ENCODE data around the gene ANKK1.

ANKK1 gene

DNA sequence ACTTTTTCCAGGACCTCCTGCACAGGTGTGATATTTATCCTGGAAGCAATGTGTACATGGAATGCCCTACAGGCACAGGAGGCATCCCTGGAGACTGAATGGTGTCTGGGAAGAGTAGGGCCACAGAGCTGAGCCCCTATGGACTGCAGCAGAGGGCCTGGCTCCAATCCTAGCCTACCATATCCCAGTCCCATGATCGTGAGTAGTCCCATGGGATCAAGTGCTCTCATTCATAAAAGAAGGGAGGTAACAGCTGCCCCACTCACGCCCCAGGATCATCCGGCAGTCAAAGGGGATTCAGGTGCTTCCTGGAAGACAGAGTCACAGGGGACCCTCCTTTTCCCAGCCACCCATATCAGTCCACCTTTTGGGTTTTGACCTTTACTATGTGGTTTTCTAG lies 24.0 kb downstream of the ANKK1 start:
- peak; percentile 65 to 79 for DNase-seq

DNA sequence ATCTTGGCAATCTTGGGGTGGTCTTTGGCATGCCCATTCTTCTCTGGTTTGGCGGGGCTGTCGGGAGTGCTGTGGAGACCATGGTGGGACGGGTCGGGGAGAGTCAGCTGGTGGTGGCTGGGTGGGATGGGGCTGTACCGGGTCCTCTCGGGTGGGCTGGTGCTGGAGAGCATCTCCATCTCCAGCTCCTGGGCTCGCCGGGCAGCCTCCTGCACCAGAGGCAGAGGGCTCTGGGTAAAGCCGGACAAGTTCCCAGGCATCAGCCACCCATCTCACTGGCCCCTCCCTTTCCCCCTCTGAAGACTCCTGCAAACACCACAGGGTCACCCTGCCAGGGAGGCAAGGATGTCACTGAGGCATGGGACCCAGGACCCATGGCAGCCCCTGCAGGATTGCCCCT lies 25.1 kb downstream of the ANKK1 start:
- no peak for DNase-seq

DNA sequence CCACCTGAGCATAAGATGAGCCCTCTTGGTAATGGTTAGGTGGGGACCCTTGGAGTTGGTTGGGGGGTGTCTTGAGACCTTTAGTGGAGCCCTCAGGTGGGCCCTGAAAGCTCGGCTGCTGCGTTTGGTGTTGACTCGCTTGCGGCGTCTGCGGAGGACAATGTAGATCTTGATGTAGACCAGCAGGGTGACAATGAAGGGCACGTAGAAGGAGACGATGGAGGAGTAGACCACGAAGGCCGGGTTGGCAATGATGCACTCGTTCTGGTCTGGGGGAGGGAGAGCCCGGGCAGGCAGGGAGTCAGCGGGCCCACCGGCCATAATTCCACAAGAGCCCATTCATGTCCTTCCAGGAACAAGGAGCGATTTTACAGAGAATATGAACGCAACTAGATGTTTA lies 27.8 kb downstream of the ANKK1 start:
- no peak for DNase-seq

DNA sequence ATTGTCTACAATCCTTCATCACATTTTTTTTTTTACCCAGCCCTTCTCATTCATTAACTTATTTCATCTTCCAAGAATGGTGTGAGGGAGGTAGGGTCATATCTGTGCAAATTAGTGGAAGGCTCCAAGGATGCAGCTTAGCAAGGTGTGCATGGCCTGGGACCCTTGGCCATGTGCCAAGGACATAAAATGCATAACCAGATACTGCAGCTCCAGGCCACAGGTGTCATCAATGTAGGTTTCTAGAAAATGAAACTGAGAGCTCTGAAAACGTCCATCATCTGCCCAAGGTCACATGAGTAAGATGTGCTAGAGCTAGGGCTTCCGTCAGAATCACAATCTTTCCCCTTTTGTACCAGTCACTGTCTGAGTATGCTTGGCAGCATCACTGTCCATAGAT lies 29.8 kb downstream of the ANKK1 start:
- DNase-seq: no peak

DNA sequence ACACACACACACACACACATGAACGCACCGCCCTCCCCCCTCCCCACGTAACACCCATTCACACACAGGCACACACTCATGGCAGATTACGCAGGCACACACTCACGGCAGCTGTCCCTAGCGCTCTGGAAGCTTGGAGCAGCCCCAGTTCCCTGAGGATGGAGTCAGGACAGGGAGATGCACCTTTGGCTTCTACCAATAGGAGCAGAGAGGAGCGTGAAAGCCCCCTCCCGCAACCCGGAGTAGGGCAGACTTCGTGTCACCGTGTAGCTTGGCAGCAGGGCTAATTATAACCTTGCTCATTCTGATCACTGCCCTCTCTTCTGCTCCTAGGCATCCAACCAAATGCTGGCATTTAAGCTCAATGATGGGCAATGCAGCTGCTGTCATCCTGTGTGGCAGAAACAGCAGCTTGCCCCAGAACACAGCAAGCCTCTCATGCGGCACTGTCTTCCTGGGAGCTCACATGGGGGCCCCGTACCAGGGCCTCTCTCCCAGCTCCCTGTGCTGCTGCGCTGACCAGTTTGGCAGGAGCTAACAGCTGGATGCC lies 31.9 kb downstream of the ANKK1 start:
- peak; percentile 27 to 47 for DNase-seq

DNA sequence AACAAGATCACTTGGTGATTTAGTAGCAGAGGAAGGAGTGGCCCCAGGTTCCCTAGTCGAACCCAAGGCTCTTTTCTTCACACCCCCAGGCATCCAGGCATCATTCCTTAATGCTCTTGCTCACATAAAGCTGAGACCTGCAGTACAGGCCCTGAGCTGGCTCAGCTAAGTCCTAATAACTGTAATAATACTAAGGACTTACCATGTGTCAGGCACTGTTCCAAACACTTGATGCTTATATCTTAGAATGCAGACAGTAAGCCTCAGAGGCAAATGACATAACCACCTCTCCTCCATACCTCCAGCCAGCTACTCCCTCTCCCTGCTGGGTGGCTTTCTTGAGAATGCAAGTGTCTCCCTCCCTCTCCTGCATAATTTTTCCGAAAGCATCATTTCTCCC lies 33.2 kb downstream of the ANKK1 start:
- peak in 1 of 2 experiments; percentile 16 for DNase-seq

DNA sequence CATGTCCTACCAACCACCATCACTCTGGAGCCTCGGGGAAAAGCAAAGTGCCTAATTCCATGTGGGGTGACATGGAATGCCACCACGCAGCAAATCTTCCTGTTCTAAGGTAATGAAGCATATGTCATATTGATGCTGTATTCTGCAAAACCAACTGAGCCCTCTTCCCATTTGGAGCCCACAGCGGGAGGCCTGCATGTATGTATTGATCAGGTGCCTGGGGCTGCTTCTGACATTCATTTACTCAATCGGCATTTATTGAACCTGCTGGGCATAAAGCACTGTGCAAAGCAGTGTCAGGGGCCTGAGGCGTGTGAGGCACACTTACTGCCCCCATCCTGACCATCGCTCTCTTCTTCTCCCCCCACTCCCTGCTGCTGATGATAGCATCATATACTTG lies 39.1 kb downstream of the ANKK1 start:
- no peak for DNase-seq

DNA sequence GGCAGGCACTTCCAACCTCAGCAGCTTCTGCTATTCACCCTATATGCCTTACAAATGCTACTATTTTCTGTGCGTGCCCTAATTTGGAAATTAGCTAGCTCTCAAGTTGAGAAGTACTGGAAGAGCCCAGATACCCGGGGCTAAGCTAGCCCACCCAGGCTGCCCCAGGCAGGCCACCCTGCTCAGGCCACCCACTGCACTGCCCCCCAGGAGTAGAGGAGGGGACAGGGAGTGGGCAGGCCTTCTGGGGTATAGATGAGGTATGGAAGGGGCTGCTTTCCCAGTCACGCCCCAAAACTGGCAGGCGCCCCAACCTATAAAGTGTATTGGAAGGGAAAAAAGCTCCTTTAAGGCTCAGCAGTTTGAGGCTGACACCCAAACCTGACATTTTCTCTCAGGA lies 44.2 kb downstream of the ANKK1 start:
- no peak for DNase-seq

DNA sequence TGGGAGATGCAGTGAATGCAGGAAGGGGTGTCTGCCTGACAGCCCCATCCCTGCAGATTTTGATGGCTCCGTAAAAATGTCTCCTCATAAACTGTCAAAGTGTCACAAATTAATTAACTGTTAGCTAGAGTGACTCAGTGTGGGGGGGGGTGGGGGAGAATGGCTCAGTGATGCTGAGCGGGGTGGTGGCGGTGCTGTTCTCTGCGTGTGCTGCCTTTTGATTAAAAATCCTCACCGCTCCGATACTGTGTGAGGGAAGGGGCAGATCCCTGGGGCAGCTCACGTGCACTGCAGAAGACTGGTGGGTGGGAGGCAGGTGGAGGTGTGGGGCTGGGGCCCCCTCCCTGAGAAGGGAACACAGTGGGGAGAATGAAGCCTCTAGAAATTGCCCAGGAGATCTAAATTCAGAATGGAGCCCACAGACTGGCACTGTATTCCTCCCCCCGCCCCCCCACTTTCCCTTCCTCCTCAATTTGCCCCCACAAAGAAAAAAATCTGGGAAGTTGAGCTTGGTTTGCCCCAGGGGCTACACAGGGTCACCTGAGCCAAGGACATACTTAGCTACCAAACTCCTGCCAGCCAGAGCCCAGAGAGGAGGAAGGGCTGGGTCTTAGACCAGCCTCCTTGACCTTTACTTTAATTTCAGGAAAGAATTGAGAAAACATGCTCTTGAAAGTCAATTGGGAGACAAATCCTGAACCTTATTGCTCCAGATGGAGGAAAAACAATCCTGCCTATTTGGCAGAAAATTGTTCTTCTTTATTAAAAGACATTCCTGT lies 47.8 kb downstream of the ANKK1 start:
- no peak for DNase-seq

DNA sequence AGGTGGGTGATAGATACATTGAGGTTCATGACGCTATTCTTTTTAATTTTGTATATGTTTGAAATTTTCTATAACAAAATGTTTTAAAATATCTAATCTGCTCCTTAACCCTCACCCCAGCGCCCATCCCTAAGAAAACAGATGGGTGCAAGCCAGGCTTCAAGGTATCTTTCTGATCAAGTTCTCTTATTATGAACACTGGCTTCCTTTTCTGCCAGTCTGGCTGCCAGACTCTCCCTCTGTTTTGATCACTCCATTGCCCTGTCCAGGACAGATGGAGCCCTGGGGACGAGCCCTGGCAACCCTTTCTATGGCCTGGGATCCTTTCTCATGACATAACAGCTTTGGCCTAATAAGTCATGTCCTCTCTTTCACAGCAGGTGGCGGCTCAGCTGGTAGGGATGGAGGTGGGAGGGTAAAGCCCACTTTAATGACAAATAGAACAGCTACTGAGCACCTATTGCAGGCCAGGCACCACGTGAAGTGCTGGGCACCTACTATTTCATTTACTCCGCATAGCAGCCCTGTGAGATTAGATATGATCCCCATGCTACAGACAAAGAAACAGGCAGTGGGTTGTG lies 49.2 kb downstream of the ANKK1 start:
- peak; percentile 87 to 90 for DNase-seq

DNA sequence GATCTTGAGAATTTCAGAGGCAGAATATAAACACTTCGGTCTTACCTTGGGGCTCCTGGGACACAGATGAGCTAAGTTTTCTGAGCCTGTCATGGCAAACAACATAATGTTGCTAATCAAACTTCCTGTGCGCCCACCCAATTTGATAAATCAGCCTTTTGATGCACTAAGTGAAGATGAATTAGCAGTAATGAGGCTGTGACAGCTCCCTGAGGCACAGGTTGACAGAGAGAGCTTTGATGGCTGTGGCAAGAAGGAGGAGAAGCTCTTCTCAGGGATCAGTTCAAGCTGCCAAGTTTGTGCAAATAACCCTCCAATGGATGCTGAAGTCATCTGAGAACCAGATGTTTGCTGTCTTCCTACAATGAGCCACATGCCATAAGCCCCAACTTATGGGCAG lies 53.2 kb downstream of the ANKK1 start:
- DNase-seq: peak in 1 of 2 experiments; percentile 15

DNA sequence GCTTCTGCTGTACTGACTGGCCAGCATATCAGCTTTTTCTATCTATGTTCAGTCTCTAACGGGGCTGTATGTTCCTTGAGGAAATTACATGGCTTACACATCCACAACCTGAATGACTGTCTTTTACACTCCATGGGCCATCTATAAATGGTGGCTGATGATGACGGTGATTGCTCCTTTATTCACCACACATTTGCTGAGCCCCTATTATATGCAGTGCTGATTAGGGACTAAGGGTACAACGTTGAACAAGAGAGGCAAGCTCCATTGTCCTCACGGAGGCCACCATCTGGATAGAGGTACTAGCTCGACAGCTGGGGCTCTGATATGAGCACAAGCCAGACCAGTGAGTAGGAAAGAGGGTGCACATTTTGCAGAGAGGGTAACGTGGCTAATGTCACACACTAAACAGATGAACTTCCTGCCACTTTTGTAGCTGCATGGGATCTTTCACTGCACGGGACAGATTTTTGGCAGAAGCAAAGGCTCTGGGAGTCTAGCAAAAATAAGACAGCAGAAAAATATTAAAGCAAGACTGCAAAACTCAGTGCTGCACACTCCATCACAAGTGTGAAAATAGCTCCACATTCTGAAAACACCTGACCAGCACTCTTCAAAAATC lies 57.0 kb downstream of the ANKK1 start:
- DNase-seq: peak; percentile 79 to 93

DNA sequence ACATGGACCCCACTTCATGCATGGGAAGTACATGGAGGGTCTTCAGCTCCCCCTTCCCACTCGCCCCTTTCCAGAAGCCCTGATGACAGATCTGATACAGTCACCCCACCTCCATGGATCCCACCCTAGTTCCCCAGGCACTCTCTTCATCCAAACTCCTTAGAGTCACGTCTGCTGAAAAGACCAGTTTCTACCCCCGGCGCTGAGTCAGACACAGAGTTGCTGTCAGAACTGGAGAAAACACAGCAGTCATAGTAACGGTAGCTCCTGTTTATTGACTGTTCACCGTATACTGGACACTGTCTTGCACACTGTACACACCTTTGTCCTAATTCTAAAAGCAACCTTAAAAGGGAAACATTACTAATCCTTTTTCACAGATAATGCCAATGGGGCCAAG lies 58.5 kb downstream of the ANKK1 start:
- DNase-seq: no peak

DNA sequence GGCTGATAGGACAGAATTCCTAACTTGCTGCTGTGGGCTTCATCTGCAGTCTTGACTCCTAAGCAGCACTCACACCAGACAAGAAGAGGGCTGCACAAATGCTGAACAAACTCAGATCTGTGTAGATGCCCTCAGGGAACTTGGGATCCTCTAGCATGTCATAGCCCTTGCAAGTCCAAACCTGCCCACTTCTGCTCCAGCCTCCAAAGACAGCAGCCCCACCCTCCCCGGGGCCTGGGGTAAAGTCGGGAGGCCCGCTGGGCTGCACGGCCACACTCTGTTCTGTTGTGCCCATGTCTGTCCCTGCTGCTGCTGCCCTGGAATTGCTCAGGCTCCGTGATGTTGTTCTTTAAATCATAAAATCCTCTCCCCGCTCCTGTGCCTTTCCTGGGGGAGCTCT lies 59.4 kb downstream of the ANKK1 start:
- DNase-seq: no peak

DNA sequence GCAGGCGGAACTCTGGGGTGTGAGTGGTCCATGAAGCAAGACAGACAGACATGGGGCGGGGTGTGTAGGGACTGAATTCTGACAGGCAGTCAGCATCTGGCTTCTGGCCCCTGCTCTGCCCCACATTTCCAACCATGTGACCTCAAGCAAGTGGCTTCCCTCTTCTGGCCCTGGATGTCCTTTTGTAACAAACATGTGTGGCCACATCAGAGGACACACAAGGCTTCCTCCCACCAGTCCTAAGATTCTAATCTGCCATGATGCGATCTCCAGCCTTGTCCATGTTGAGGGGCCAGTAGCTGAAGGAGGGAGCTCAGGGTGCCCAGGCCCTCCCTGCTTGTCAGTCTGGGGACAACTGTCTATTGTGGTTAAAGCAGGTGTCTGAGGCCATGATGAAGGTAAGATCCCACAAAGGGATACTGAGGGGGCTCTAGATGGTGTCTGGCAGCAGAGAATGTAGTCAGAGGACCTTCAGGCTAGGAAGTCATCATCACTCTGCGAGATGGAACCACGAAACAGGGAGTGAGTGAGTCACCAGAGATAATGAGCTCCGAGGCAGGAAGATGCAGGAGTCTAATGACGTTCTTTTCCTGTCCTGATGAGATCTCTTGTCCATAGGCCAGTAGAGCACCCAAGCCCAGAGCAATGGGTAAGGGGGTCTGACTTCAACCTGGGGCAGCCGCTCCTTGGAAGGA lies 60.2 kb downstream of the ANKK1 start:
- no peak for DNase-seq

DNA sequence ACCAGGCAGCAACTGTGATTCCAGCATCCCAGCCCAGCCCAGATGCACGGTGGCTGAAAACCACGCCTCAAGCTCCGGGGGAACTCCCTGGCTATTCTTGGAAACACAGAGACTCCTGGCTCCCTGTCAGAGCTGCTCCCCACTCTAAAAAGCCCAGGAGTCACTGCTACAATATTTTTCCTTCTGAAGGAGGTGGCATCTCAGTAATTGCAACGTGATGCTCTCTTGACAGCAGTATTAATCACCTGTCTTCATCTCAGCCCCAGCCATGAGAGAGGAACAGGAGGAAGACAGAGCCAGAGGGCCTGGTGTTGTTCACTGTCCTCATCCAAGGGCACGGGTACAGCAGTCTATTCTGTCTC lies 60.7 kb downstream of the ANKK1 start:
- no peak for DNase-seq

DNA sequence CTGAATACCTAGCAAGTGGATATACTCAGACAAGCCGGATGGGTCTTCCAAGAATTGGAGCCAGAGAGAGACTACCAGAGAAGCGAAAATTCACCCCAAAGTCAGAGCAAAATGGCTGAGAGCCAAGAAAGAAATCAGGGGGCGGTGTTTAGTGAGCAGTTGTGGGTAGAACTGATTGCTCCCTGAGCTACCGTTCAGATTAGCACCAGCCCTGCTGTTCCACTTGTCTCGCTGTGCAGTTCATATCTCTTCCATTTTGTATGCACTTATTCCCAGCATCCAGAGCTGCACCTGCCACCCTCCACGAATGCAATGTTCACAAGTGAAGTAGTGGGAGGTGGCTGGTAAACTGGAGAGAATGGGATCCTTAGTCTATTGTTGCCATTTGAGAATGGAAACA lies 62.2 kb downstream of the ANKK1 start:
- DNase-seq: peak in 1 of 2 experiments; percentile 10
